Measurements from ENCODE around the gene PRDM15. TPM values are rescaled to one million over a fixed set of nuclear protein-coding genes. Genes with fewer than 3 reads are reported as not detected.

The PRDM15 gene
- total and polyA plus RNA-seq, 4 donors: 1.2 to 5.7 (median 2.1) TPM

GRCh38 chr21:41808846-41809245 is 70.3 kb downstream of the PRDM15 start:
- WGBS: 98% methylated on average over 22 of the region's 22 CpGs
- no peak overlapping the region for H3K4me3 ChIP-seq (ENCODE audit: low read depth in 1 of 3, low read length in 3 of 3)
- H3K9ac ChIP-seq (ENCODE audit: low read depth in 1 of 2, low read length in 2 of 2): no peak overlapping the region
- TF ChIP-seq SP1 (IDR thresholded peaks at IDR 0.05) (no peak), GABPA (IDR thresholded peaks at IDR 0.05 in 1 of 2, conservative IDR thresholded peaks at IDR 0.05 in 1 of 2) (no peak)
- H3K36me3 ChIP-seq (ENCODE audit: control insufficient read depth in 4 of 4, insufficient read depth in 3 of 4, low read depth in 1 of 4, low read length in 3 of 4): peaks cover 0 to 22% (median 7%) of the 10 kb centered on the region in 4 donors
- H3K9me3 ChIP-seq (ENCODE audit: control insufficient read depth in 4 of 4, low read length in 3 of 4): no peaks in the 10 kb centered on the region
- DNase-seq (ENCODE audit: low spot score): no peak
- no peak overlapping the region for H3K27ac ChIP-seq (ENCODE audit: low read depth in 1 of 2, low read length in 2 of 2)
- no peaks in the 10 kb centered on the region for H3K27me3 ChIP-seq (ENCODE audit: control insufficient read depth in 4 of 4, insufficient read depth in 4 of 4, low read length in 3 of 4)
- no peaks in the 10 kb centered on the region for H3K4me1 ChIP-seq (ENCODE audit: control insufficient read depth in 4 of 4, insufficient read depth in 4 of 4, low read length in 3 of 4)

- H3K9me3 ChIP-seq (ENCODE audit: control insufficient read depth in 4 of 4, low read length in 3 of 4): no peaks in the 10 kb centered on the region
- H3K27ac ChIP-seq (ENCODE audit: low read depth in 1 of 2, low read length in 2 of 2): no peak overlapping the region
- no peaks in the 10 kb centered on the region for H3K4me1 ChIP-seq (ENCODE audit: control insufficient read depth in 4 of 4, insufficient read depth in 4 of 4, low read length in 3 of 4)
- no peak overlapping the region for H3K9ac ChIP-seq (ENCODE audit: low read depth in 1 of 2, low read length in 2 of 2)
- TF ChIP-seq CTCF (IDR thresholded peaks at IDR 0.05; ENCODE audit: low read depth, low read length, missing input control): no peak
- TF ChIP-seq TAF1 (conservative IDR thresholded peaks at IDR 0.05): no peak
- TF ChIP-seq RAD21 (IDR thresholded peaks at IDR 0.05): no peak
- TF ChIP-seq GABPA (IDR thresholded peaks at IDR 0.05 in 1 of 2, conservative IDR thresholded peaks at IDR 0.05 in 1 of 2): no peak
- TF ChIP-seq ATF3 (IDR thresholded peaks at IDR 0.05): no peak
- no peak for TF ChIP-seq HNF4G (IDR thresholded peaks at IDR 0.05)
- TF ChIP-seq SP1 (IDR thresholded peaks at IDR 0.05): no peak
- no peak for TF ChIP-seq HNF4A (conservative IDR thresholded peaks at IDR 0.05)
- TF ChIP-seq REST (IDR thresholded peaks at IDR 0.05): no peak
- no peak for TF ChIP-seq ZBTB33 (IDR thresholded peaks at IDR 0.05)
- TF ChIP-seq MAX (IDR thresholded peaks at IDR 0.05): no peak
- 97% methylated on average over 18 of the region's 18 CpGs for WGBS
- H3K4me3 ChIP-seq (ENCODE audit: low read depth in 1 of 3, low read length in 3 of 3): no peak overlapping the region
- no peaks in the 10 kb centered on the region for H3K27me3 ChIP-seq (ENCODE audit: control insufficient read depth in 4 of 4, insufficient read depth in 4 of 4, low read length in 3 of 4)
- no peak for DNase-seq (ENCODE audit: low spot score)
- H3K36me3 ChIP-seq (ENCODE audit: control insufficient read depth in 4 of 4, insufficient read depth in 3 of 4, low read depth in 1 of 4, low read length in 3 of 4): peaks cover 0 to 22% (median 7%) of the 10 kb centered on the region in 4 donors
These were observed 71.0 kb downstream of the PRDM15 start for GRCh38 chr21:41808094-41808493.

All from liver (tissue), 9 donors.